Fibroblast of lung (primary cell): Measurements from ENCODE around the gene CBX8. TPM values are rescaled to one million over a fixed set of nuclear protein-coding genes. Genes with fewer than 3 reads are reported as not detected.
A peak's percentile ranks its signal among the peaks of the same experiment; 100 is the strongest.
"Not testable (repeated sequence)": the region's sequence is repeated elsewhere in the genome, so short reads cannot be mapped to it uniquely, and the experiment has no call there.

Experiments
- DNase-seq, 2 donors: peaks; one replicate each; pipeline versions ENCODE4 v3.0.0 to v3.0.0-alpha.2; 2010; ENCODE audit warnings: low read depth in 2 of 2
- H2AFZ ChIP-seq: 2 replicates; pipeline ENCODE4 v1.5.1; 2012; ENCODE audit warnings: low read length, control low read depth, inconsistent platforms
- H3K27ac ChIP-seq: 2 replicates; pipeline ENCODE4 v1.5.1; 2011; ENCODE audit warnings: low read length, control low read depth; ENCODE audit not compliant: insufficient read depth
- H3K27me3 ChIP-seq: 2 replicates; pipeline ENCODE4 v1.5.1; 2011; ENCODE audit warnings: mild to moderate bottlenecking, low read length; ENCODE audit not compliant: control insufficient read depth, insufficient read depth
- H3K36me3 ChIP-seq: 2 replicates; pipeline ENCODE4 v1.5.1; 2011; ENCODE audit warnings: low read length; ENCODE audit not compliant: control insufficient read depth, insufficient read depth
- H3K4me1 ChIP-seq: 2 replicates; pipeline ENCODE4 v1.5.1; 2011; ENCODE audit warnings: low read length; ENCODE audit not compliant: control insufficient read depth, insufficient read depth; ENCODE audit errors: extremely low read depth
- H3K4me2 ChIP-seq: 2 replicates; pipeline ENCODE4 v1.5.1; 2011; ENCODE audit warnings: low read length, control low read depth; ENCODE audit not compliant: insufficient read depth; ENCODE audit errors: extremely low read depth
- H3K4me3 ChIP-seq, 4 experiments: fragments of 200-600 bp in 1 of 4; sonication (generic) in 1 of 4; replicated peaks in 1 of 4; 2 replicates each; pipeline ENCODE4 v1.5.1; 2011 to 2016; ENCODE audit warnings: low read length in 4 of 4, low read depth in 3 of 4, mild to moderate bottlenecking in 3 of 4, control low read depth in 2 of 4, inconsistent platforms in 1 of 4, mixed read lengths in 1 of 4; ENCODE audit not compliant: insufficient read depth in 1 of 4; ENCODE audit errors: control extremely low read depth in 1 of 4
- H3K79me2 ChIP-seq: 2 replicates; pipeline ENCODE4 v1.5.1; 2012; ENCODE audit warnings: mild to moderate bottlenecking, low read length, inconsistent platforms; ENCODE audit not compliant: control insufficient read depth, insufficient read depth
- H3K9ac ChIP-seq: 2 replicates; pipeline ENCODE4 v1.5.1; 2011; ENCODE audit warnings: mild to moderate bottlenecking, low read length, control low read depth; ENCODE audit not compliant: insufficient read depth
- H3K9me3 ChIP-seq: 2 replicates; pipeline ENCODE4 v1.5.1; 2012; ENCODE audit warnings: low read depth, low read length; ENCODE audit not compliant: control insufficient read depth, insufficient read depth
- H4K20me1 ChIP-seq: 2 replicates; pipeline ENCODE4 v1.5.1; 2011; ENCODE audit warnings: low read length; ENCODE audit not compliant: control insufficient read depth, insufficient read depth; ENCODE audit errors: extremely low read depth
- CTCF ChIP-seq, 2 donors: IDR thresholded peaks in 1 of 2; conservative IDR thresholded peaks in 1 of 2; 1 replicate in 1 of 2; 2 replicates in 1 of 2; pipeline ENCODE4 v1.5.1; 2011 to 2012; ENCODE audit warnings: low read length in 2 of 2, control low read depth in 1 of 2, inconsistent platforms in 1 of 2, low read depth in 1 of 2, mild to moderate bottlenecking in 1 of 2
- EZH2 ChIP-seq: IDR thresholded peaks from 2 replicates; pipeline ENCODE4 v1.5.1; 2012; ENCODE audit warnings: low read length, control low read depth, mild to moderate bottlenecking; ENCODE audit errors: missing control alignments
- polyA plus RNA-seq, 2 donors: library from polyadenylated mRNA; depleted of rRNA in 1 of 2; stranded (reverse) in 1 of 2; unstranded in 1 of 2; fragments of >200 nt; gene quantifications; 2 replicates each; pipeline ENCODE4 v1.2.1, GENCODE V29; 2011 to 2012; ENCODE audit warnings: missing spikeins in 1 of 2
- total RNA-seq: library from RNA; depleted of rRNA; stranded (reverse); fragments of >200 nt; gene quantifications from 2 replicates; pipeline ENCODE4 v1.2.1, GENCODE V29; 2014

The CBX8 gene
- total and polyA plus RNA-seq, 2 donors (not counting 1 experiment from before 2014, with no cell fraction given), result 0.19 to 4.0 TPM

GRCh38 chr17:79776376-79777119, 20.3 kb downstream of the CBX8 start:
- no peak overlapping the region for H3K27ac ChIP-seq
- no peaks in the 10 kb centered on the region for H4K20me1 ChIP-seq
- no peaks in the 10 kb centered on the region for H3K36me3 ChIP-seq
- no peaks in the 10 kb centered on the region for H3K79me2 ChIP-seq
- H3K9me3 ChIP-seq, result no peaks in the 10 kb centered on the region
- no peak overlapping the region for H3K4me3 ChIP-seq
- H3K27me3 ChIP-seq, result peaks cover 38% of the 10 kb centered on the region
- no peak for DNase-seq
- no peak for TF ChIP-seq CTCF (conservative IDR thresholded peaks at IDR 0.05 in 1 of 2, IDR thresholded peaks at IDR 0.05 in 1 of 2; ENCODE audit: low read depth in 1 of 2, low read length in 2 of 2)
- TF ChIP-seq EZH2, result no peak
- H3K4me1 ChIP-seq, result peaks cover 2% of the 10 kb centered on the region
- no peak overlapping the region for H3K4me2 ChIP-seq
- H3K9ac ChIP-seq, result no peak overlapping the region
- no peak overlapping the region for H2AFZ ChIP-seq

GRCh38 chr17:79775632-79776031, 21.2 kb downstream of the CBX8 start:
- Histone ChIP-seq H3K9me3 (no peaks in the 10 kb centered on the region), H3K36me3 (no peaks in the 10 kb centered on the region), H3K9ac (no peak overlapping the region), H2AFZ (no peak overlapping the region), H3K4me1 (peaks cover 2% of the 10 kb centered on the region), H3K27ac (no peak overlapping the region), H3K4me2 (no peak overlapping the region), H3K27me3 (peaks cover 38% of the 10 kb centered on the region), H3K79me2 (no peaks in the 10 kb centered on the region), H3K4me3 (no peak overlapping the region), H4K20me1 (no peaks in the 10 kb centered on the region)
- TF ChIP-seq CTCF (conservative IDR thresholded peaks at IDR 0.05 in 1 of 2, IDR thresholded peaks at IDR 0.05 in 1 of 2; ENCODE audit: low read depth in 1 of 2, low read length in 2 of 2), result no peak
- TF ChIP-seq EZH2, result peak; percentile 39
- no peak for DNase-seq

DNA sequence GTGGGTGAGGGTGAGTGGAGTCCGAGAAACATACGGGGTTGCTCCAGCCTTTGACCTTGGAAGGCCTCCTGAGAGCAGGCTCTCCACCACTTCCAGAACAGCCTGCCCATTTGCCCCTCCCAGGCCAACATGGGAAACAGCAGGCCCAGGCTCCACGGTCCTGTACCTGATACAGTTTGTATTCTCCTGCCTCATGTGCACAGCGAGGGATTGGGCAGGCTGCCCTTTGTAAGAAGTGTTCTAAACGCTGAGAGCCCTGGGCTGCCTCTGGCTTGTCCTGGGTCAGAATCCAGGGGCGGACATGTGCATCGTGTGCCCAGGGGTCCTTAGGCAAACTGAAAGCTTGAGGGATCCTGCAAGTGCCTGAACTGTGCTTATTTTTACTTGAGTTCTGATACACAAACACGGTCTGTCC, 22.3 kb downstream of the CBX8 start:
- Histone ChIP-seq H3K27me3 (peaks cover 38% of the 10 kb centered on the region), H3K27ac (no peak overlapping the region)
- TF ChIP-seq EZH2 (no peak), CTCF (conservative IDR thresholded peaks at IDR 0.05 in 1 of 2, IDR thresholded peaks at IDR 0.05 in 1 of 2; ENCODE audit: low read depth in 1 of 2, low read length in 2 of 2) (no peak)

GRCh38 chr17:79772726-79773125, 24.2 kb downstream of the CBX8 start:
- not testable (repeated sequence) for DNase-seq, H3K36me3 ChIP-seq, H2AFZ ChIP-seq, H3K27ac ChIP-seq, H3K79me2 ChIP-seq, H3K4me3 ChIP-seq, H3K4me2 ChIP-seq, H3K9ac ChIP-seq, H3K4me1 ChIP-seq, H4K20me1 ChIP-seq, H3K9me3 ChIP-seq
- H3K27me3 ChIP-seq, result peaks cover 44% of the 10 kb centered on the region

More for the DNA sequence above, 22.3 kb downstream of the CBX8 start:
- no peaks in the 10 kb centered on the region for H3K36me3 ChIP-seq
- H3K4me2 ChIP-seq, result no peak overlapping the region
- DNase-seq, result no peak
- no peak overlapping the region for H3K9ac ChIP-seq
- H4K20me1 ChIP-seq, result no peaks in the 10 kb centered on the region
- H3K4me3 ChIP-seq, result no peak overlapping the region
- no peaks in the 10 kb centered on the region for H3K9me3 ChIP-seq
- H3K4me1 ChIP-seq, result peaks cover 2% of the 10 kb centered on the region
- H3K79me2 ChIP-seq, result no peaks in the 10 kb centered on the region
- H2AFZ ChIP-seq, result no peak overlapping the region
